GM21529 (cell line): ENCODE results near the gene IQCE.
"Not testable (repeated sequence)": the region's sequence is repeated elsewhere in the genome, so short reads cannot be mapped to it uniquely, and the experiment has no call there.

ENCODE experiments used
- ATAC-seq: cut with Tn5 transposase; IDR thresholded peaks from one replicate; pipeline ENCODE4 v1.9.1; 2021; ENCODE audit not compliant: unreplicated experiment

IQCE gene

GRCh38 chr7:2553108-2553507 lies 5.7 kb upstream of the IQCE start:
- ATAC-seq: no peak

DNA sequence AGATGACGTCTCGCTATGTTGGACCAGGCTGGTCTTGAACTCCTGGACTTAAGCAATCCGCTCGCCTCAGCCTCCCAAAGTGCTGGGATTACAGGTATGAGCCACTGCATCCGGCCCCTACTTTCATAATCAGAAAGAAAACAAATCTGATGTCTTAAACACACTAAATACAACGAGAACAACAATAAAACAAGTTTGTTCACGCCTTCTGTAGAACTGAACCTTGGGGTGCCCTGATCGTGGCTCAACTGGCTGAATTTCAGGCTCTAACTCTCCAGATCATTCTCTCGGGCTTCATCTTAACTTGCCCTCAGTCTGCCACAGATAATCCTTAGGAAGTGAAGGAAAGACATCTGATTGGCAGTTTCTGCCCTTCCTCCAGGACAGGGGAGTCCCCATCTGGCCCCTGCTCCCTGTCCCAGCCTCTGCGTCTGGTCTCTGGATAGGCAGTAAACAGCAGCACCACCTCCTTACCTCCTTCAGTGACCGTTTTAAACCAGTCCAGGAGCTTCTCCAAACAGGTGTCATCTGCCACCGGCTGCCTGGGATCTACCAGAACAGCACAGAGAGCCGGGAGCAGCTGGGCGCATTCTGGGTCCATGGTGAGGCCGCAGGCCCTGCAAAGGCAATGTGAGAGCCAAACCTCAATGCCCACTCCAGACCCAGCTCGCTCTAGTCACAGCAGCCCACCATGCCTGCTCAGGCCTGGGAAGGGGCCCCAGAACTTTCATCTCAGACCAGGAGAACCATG lies 4.8 kb upstream of the IQCE start:
- ATAC-seq: no peak

DNA sequence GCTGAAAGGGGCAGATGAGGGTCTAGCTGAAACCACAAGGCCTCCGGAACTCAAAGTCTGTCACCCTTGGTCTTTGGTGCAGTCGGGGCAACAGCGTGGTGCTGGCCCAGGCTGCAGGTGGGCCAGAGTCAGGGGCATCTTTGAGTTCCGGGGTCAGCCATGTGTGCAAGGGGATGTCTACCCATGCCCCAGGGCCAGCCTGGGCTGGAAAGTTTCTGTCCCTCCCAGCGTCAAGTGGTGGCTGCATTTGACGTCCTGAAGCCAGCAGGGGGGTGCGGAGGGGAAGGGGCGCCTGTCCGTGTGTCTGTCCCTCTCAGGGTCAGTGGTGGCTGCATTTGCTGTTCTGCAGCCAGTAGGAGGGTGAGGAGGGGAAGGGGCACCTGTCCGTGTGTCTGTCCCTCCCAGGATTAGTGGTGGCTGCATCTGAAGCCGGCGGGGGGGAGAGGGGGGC lies 4.1 kb upstream of the IQCE start:
- ATAC-seq: no peak

DNA sequence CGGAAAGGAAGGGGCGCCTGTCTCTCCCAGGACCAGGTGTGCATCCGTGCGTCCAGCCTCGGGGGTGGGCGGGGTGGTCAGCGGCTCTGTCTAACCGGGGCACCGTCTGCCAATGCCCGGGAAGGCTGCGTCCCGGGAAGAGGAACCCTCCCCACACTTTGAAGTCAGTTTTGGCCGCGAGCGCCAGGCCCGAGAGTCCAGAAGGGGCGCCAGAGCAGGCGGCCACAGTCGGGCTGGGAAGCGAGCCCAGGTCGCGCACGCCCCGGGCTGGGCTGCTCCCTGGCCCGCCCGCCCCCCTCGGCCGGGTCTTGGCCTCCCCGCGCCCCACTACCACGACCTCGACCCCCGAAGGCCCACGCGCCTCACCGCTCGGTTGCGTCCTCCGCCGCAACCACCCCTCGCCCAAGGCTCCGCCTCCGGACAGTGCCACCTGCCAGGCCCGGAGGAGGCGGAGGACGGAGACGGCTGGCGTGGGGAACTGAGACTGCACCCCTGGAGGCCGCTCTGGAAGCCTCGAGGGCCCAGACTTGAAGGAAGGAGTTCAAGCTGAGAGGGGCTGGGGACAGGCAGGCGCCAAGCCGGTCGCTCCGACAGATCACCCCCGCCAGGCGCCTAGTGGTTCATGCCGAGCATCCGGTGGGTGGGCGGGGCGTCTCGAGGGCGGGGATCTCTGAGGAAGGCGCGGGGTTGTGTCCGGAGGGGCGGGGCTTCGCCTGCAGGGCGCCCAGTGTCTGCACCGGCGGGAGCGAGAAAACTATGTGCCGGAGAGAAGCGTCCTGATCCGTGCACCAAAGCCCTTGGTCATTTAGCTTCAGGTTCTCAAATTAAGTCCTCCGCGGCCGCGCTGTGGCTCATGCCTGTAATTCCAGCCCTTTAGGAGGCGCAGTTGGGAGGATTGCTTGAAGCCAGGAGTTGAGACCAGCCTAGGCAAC lies 3.4 kb upstream of the IQCE start, which contains the start of gene BRAT1:
Gene BRAT1, minus strand, starts transcription at position 404 of the 932 bp plus-strand sequence. CDS start 1,093 bp downstream, outside the sequence.
- peak; percentile 74 for ATAC-seq

DNA sequence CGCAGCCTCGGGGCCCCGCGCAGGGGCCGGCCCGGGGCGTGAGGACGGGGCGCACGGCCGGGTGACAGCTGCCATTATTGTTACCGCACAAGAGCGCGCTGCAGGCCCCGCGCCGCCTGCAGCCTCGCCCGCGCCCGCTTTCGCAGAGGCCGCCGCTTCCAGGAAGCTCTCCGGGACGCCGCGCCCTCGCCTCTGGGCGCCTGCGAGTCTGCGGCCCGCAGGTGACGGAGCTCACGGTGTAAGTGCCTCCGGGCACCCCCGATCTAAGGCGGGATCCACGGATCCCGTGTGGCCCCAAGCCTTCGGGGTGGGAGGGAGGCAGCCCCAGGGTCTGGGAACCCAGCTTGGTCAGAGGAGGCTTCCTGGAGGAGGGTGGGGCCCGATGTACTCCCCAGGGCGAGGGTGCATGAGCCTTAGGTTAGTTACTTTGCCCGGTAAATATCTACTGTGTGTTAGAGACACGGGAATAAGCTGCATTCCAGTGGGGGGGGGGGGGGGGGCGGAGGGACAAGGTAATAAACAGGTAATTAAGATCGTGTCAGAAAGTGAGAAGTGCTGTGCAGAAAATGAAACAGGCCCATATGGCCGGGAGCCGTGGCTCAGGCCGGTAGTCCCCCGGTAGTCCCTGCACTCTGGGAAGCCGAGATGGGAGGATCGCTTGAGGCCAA lies 638 bp downstream of the IQCE start:
- peak; percentile 4 for ATAC-seq

- ATAC-seq: not testable (repeated sequence)
These were observed 5.2 kb downstream of the IQCE start for GRCh38 chr7:2563955-2564354.

DNA sequence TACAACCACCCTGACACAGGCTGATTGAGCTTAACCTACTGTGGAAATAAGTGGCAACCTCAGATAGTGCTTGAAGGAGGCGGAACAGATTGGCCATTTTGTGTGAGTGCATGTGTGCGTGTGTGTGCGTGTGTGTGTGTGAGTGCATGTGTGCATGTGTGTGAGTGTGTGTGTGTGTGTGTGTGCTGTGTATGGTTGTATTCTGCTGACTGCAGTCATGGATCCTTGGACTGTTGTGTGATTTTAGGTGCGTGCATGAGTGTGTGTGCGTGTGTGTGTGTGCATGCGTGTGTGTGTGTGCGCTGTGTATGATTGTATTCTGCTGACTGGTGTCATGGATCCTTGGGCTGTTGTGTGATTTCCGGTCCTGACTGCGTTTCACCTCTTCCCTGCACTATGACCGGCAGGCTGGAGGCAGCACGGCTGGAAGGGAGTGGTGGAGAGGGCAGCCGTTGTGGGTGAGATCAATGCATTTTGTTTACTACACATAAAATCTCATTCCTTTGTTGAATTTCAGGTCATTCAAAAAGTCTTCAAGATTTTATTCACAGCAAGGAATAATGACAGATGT lies 6.3 kb downstream of the IQCE start:
- no peak for ATAC-seq

- no peak for ATAC-seq
These were observed 7.6 kb downstream of the IQCE start for GRCh38 chr7:2566348-2566889.

GRCh38 chr7:2566890-2567678 lies 8.3 kb downstream of the IQCE start:
- ATAC-seq: peak; percentile 94

DNA sequence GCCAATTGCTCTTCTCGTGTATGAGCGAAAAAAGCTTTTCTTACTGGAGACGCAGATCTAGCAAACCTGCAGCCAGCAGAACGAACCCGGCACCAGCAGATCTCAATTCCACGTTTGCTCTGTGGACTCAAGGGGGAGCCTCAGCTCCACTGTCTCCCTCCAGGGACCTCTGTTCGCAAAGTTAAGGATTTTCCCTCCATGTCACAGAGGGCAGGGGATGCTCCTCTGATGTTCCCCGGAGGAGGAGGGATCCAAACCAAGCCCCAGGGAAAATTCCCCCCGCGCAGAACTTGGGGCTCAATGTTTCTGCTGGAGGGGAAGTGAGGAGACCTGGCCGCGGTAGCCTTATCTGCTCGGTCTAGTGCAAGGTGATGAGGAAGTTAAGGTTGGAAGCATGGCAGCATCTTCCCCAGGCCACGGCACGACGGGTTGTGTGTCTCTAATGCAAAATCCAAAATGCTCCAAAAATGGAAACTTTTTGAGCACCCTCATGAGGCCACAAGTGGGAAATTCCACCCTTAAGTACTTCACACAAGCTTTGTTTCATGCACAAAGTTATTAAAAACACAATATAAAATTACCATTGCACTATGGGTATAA lies 9.0 kb downstream of the IQCE start:
- ATAC-seq: no peak

GRCh38 chr7:2568521-2569223 lies 9.9 kb downstream of the IQCE start:
- ATAC-seq: no peak

- ATAC-seq: no peak
These were observed 10.6 kb downstream of the IQCE start for GRCh38 chr7:2569421-2569820.

DNA sequence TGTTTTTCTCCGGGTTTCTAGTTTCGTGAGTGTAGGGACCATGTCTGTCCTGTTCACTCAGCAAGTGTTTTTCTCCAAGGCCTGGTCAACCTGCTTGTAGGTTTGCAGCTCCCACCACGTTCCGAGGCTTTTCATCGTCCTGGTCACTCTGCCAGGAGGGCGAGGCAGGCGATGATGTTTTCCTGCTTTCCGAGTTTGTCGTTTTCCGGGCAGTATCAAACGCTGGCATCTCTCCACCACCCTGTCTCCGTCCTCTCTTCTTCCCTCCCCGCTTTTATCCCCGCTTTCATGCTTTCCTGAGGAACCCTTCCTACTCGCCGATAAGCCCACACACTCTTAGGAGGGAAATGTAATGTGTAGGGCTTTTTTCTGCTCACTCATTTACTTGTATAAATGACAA lies 11.2 kb downstream of the IQCE start:
- ATAC-seq: no peak

- ATAC-seq: no peak
These were observed 12.6 kb downstream of the IQCE start for GRCh38 chr7:2571409-2571808.

DNA sequence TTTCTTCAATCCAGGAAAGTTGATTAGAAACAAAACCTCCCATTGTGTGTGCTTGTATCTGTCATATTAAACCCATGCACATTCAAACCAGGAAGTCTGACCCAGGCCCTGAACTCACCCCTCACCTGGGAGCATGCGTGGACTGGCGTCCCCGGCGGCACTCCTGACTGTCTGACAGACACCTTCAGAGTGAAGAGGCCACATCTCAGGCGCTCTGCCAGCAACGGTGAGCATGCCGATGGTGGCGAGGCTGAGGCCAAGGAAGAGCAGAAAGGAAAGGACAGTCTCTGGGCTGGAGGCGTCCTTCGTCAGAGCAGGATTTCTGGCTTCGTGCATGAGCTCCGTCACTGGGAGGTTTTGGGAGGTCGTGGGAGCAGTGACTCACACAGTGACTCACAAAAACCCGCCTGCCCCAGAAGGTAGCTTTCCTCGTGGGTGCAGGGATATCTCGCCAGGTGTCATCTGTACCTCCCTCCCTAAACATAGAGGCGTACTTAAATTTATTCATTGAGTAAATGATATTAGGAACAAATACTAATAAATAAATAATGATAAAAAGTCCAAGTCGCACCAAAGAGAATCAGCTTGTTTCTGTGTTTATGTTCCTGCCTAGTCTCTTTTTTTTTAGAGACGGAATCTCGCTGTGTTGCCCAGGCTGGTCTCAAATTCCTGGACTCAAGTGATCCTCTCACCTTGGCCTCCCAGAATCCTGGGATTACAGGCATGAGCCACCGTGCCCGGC lies 13.5 kb downstream of the IQCE start:
- no peak for ATAC-seq

GRCh38 chr7:2573761-2574160 lies 15.0 kb downstream of the IQCE start:
- ATAC-seq: no peak

GRCh38 chr7:2575046-2575732 lies 16.4 kb downstream of the IQCE start:
- ATAC-seq: no peak
